Osteocyte (in vitro differentiated cells): ENCODE results near the gene NUP205. TPM values are rescaled to one million over a fixed set of nuclear protein-coding genes. Genes with fewer than 3 reads are reported as not detected.

Experiments used
- DNase-seq: peaks from one replicate; pipeline ENCODE4 v3.0.0; 2021; ENCODE audit warnings: mixed read lengths; ENCODE audit not compliant: unreplicated experiment; ENCODE audit errors: extremely low spot score
- H3K27ac Mint-ChIP-seq: one replicate; pipeline ENCODE4 v1.8.0; 2021; ENCODE audit warnings: mild to moderate bottlenecking, mixed read lengths; ENCODE audit not compliant: unreplicated experiment
- H3K27me3 Mint-ChIP-seq: one replicate; pipeline ENCODE4 v1.8.0; 2021; ENCODE audit warnings: mixed read lengths; ENCODE audit not compliant: unreplicated experiment
- H3K36me3 Mint-ChIP-seq: one replicate; pipeline ENCODE4 v1.8.0; 2021; ENCODE audit warnings: mixed read lengths; ENCODE audit not compliant: unreplicated experiment
- H3K4me1 Mint-ChIP-seq: one replicate; pipeline ENCODE4 v1.8.0; 2021; ENCODE audit warnings: mixed read lengths; ENCODE audit not compliant: unreplicated experiment
- H3K4me3 Mint-ChIP-seq: one replicate; pipeline ENCODE4 v1.8.0; 2021; ENCODE audit warnings: mild to moderate bottlenecking, moderate library complexity, mixed read lengths; ENCODE audit not compliant: unreplicated experiment
- H3K9me3 Mint-ChIP-seq: one replicate; pipeline ENCODE4 v1.8.0; 2021; ENCODE audit warnings: mixed read lengths; ENCODE audit not compliant: unreplicated experiment
- CTCF ChIP-seq: fragments of 200-600 bp; sonication (generic); IDR thresholded peaks from 2 replicates; pipeline ENCODE4 v1.5.0; 2021; ENCODE audit warnings: antibody characterized with exemption, mild to moderate bottlenecking, moderate library complexity
- total RNA-seq: library from RNA; stranded (reverse); gene quantifications from 2 replicates; pipeline ENCODE4 v1.2.1, GENCODE V29; 2021

The NUP205 gene
- total RNA-seq, 1 donor from 2014 or later, result 31.0 TPM

GRCh38 chr7:135616136-135616535, 58.4 kb downstream of the NUP205 start:
- DNase-seq, result no peak
- peaks cover 16% of the 10 kb centered on the region for H3K36me3 Mint-ChIP-seq
- TF ChIP-seq CTCF, result no peak
- no peaks in the 10 kb centered on the region for H3K9me3 Mint-ChIP-seq
- H3K4me3 Mint-ChIP-seq, result no peak overlapping the region
- H3K4me1 Mint-ChIP-seq, result peaks cover 12% of the 10 kb centered on the region
- H3K27me3 Mint-ChIP-seq, result no peaks in the 10 kb centered on the region
- no peak overlapping the region for H3K27ac Mint-ChIP-seq

- no peak for DNase-seq
- peaks cover 15% of the 10 kb centered on the region for H3K4me1 Mint-ChIP-seq
- peaks cover 16% of the 10 kb centered on the region for H3K36me3 Mint-ChIP-seq
- no peaks in the 10 kb centered on the region for H3K27me3 Mint-ChIP-seq
- no peaks in the 10 kb centered on the region for H3K9me3 Mint-ChIP-seq
- no peak overlapping the region for H3K4me3 Mint-ChIP-seq
- no peak overlapping the region for H3K27ac Mint-ChIP-seq
- TF ChIP-seq CTCF, result no peak
Measured at GRCh38 chr7:135617781-135618180, 60.1 kb downstream of the NUP205 start.

GRCh38 chr7:135618510-135618909, 60.8 kb downstream of the NUP205 start:
- Mint-ChIP-seq H3K36me3 (peaks cover 16% of the 10 kb centered on the region), H3K27ac (no peak overlapping the region), H3K27me3 (no peaks in the 10 kb centered on the region), H3K4me1 (peaks cover 15% of the 10 kb centered on the region), H3K4me3 (no peak overlapping the region), H3K9me3 (no peaks in the 10 kb centered on the region)
- DNase-seq, result no peak
- TF ChIP-seq CTCF, result no peak

- Mint-ChIP-seq H3K27me3 (no peaks in the 10 kb centered on the region), H3K4me1 (peaks cover 15% of the 10 kb centered on the region), H3K27ac (peak overlapping the region; percentile 63), H3K36me3 (peaks cover 25% of the 10 kb centered on the region), H3K9me3 (no peaks in the 10 kb centered on the region), H3K4me3 (no peak overlapping the region)
- no peak for TF ChIP-seq CTCF
- DNase-seq, result no peak
Measured at GRCh38 chr7:135620447-135620846, 62.7 kb downstream of the NUP205 start.

- no peak overlapping the region for H3K4me3 Mint-ChIP-seq
- no peaks in the 10 kb centered on the region for H3K27me3 Mint-ChIP-seq
- H3K36me3 Mint-ChIP-seq, result peaks cover 23% of the 10 kb centered on the region
- peak; percentile 86 for TF ChIP-seq CTCF
- peaks cover 15% of the 10 kb centered on the region for H3K4me1 Mint-ChIP-seq
- peak overlapping the region; percentile 27 for H3K27ac Mint-ChIP-seq
- DNase-seq, result no peak
- no peaks in the 10 kb centered on the region for H3K9me3 Mint-ChIP-seq
Measured at GRCh38 chr7:135620980-135621850, 63.5 kb downstream of the NUP205 start.
